Measurements from ENCODE around the gene DKC1.
A peak's percentile ranks its signal among the peaks of the same experiment; 100 is the strongest.

The DKC1 gene

GRCh38 chrX:154761977-154762536 lies 607 bp upstream of the DKC1 start:
- DNase-seq (ENCODE audit: low read depth): peak; percentile 21
- TF ChIP-seq, protein P1, sequence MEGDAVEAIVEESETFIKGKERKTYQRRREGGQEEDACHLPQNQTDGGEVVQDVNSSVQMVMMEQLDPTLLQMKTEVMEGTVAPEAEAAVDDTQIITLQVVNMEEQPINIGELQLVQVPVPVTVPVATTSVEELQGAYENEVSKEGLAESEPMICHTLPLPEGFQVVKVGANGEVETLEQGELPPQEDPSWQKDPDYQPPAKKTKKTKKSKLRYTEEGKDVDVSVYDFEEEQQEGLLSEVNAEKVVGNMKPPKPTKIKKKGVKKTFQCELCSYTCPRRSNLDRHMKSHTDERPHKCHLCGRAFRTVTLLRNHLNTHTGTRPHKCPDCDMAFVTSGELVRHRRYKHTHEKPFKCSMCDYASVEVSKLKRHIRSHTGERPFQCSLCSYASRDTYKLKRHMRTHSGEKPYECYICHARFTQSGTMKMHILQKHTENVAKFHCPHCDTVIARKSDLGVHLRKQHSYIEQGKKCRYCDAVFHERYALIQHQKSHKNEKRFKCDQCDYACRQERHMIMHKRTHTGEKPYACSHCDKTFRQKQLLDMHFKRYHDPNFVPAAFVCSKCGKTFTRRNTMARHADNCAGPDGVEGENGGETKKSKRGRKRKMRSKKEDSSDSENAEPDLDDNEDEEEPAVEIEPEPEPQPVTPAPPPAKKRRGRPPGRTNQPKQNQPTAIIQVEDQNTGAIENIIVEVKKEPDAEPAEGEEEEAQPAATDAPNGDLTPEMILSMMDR (IDR thresholded peaks at IDR 0.05; ENCODE audit: control insufficient read depth, extremely low read depth, insufficient read depth): no peak
- H3K4me3 ChIP-seq (ENCODE audit: low read depth, low read length): peak overlapping the region; percentile 83

GRCh38 chrX:154774622-154775021 lies 12.0 kb downstream of the DKC1 start:
- no peak overlapping the region for H3K4me3 ChIP-seq (ENCODE audit: low read depth, low read length)

DNA sequence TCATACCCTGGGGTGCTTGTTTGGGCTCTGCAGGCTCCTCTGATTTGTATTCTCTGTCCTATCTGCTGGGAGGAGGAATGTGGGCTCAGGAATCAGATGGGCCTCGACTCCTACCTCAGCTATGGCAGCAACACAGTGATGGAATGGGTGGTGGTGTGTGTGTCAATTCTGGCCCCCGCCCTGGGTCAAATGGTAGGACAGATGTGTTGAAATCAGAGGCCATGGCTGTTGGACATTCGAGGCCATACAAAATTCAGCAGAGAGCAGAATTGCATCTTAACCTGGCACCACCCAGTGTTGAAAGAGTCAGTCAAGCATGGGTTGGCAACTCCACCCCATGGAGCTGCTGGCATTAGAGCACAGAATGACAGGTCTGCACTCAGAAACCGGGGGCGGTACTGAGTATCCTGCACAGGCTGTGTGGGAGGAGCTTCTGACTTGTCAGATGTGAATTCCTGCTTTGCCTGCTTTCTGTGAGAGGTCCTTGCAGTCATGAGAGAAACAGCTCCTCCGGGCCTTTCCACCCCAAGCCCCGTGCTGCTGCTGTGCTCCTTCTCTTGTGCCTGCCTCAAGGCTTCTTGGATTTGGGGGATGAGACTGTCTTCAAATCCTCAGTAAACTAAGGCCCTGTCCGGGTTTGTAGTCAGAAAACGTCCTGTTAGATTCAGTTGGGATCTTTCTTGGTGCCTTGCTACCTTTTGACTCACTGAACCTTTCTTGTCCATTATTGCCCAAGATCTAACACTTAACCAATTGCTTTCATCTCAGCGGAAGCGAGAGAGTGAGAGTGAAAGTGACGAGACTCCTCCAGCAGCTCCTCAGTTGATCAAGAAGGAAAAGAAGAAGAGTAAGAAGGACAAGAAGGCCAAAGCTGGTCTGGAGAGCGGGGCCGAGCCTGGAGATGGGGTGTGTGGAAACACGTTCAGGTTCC lies 13.0 kb downstream of the DKC1 start:
- DNase-seq (ENCODE audit: low read depth): no peak
- TF ChIP-seq, protein P1 (IDR thresholded peaks at IDR 0.05; ENCODE audit: control insufficient read depth, extremely low read depth, insufficient read depth): no peak
- no peak overlapping the region for H3K4me3 ChIP-seq (ENCODE audit: low read depth, low read length)

More at GRCh38 chrX:154774622-154775021, 12.0 kb downstream of the DKC1 start:
- DNase-seq (ENCODE audit: low read depth): no peak
- TF ChIP-seq, protein P1 (IDR thresholded peaks at IDR 0.05; ENCODE audit: control insufficient read depth, extremely low read depth, insufficient read depth): no peak

DNA sequence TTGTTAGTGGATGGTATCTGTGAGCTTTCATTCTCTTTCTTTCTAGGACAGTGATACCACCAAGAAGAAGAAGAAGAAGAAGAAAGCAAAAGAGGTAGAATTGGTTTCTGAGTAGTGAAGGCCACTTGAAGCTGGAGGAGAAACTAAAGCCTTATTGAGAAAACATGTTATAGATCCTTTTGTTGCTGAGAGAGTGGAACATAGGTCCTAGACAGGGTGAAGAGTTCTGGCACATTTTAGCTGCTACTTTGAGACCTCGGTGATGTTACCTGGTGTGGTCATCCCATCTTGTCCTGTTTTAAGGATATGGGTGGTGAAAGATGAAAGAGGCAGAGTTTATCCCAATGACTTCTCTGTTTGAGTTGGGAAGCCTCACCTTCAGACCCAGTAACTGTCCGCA lies 14.1 kb downstream of the DKC1 start:
- no peak for DNase-seq (ENCODE audit: low read depth)
- TF ChIP-seq, protein P1 (IDR thresholded peaks at IDR 0.05; ENCODE audit: control insufficient read depth, extremely low read depth, insufficient read depth): no peak
- H3K4me3 ChIP-seq (ENCODE audit: low read depth, low read length): no peak overlapping the region

- TF ChIP-seq, protein P1 (IDR thresholded peaks at IDR 0.05; ENCODE audit: control insufficient read depth, extremely low read depth, insufficient read depth): no peak
- no peak overlapping the region for H3K4me3 ChIP-seq (ENCODE audit: low read depth, low read length)
- no peak for DNase-seq (ENCODE audit: low read depth)
Observed at GRCh38 chrX:154779261-154779660, 16.6 kb downstream of the DKC1 start.

GRCh38 chrX:154780968-154781367 lies 18.3 kb downstream of the DKC1 start:
- TF ChIP-seq, protein P1 (IDR thresholded peaks at IDR 0.05; ENCODE audit: control insufficient read depth, extremely low read depth, insufficient read depth): no peak
- H3K4me3 ChIP-seq (ENCODE audit: low read depth, low read length): no peak overlapping the region
- DNase-seq (ENCODE audit: low read depth): no peak
